ENCODE results near the gene FNBP1L.

- TF ChIP-seq CTCF (IDR thresholded peaks at IDR 0.05) (no peak), EZH2 (IDR thresholded peaks at IDR 0.05; ENCODE audit: borderline replicate concordance, insufficient read depth, low read depth, low read length, poor library complexity, severe bottlenecking) (no peak)
Observed at GRCh38 chr1:93576346-93576745, 128.4 kb downstream of the FNBP1L start.
